GM12865 (cell line): Measurements from ENCODE around the gene DNAJB1.
"Not testable (repeated sequence)": the region's sequence is repeated elsewhere in the genome, so short reads cannot be mapped to it uniquely, and the experiment has no call there.

Experiments
- DNase-seq: peaks from one replicate; pipeline ENCODE4 v3.0.0; 2010; ENCODE audit warnings: low read depth
- H3K4me3 ChIP-seq: 2 replicates; pipeline ENCODE4 v1.5.1; 2011; ENCODE audit warnings: mild to moderate bottlenecking, low read depth, low read length, control low read depth
- CTCF ChIP-seq: IDR thresholded peaks from 2 replicates; pipeline ENCODE4 v1.5.1; 2011; ENCODE audit warnings: low read length, control low read depth, low read depth, inconsistent platforms; ENCODE audit not compliant: insufficient read depth; ENCODE audit errors: missing control alignments

Gene DNAJB1

GRCh38 chr19:14553042-14553938 lies 35.1 kb upstream of the DNAJB1 start:
- no peak for DNase-seq
- TF ChIP-seq CTCF = no peak
- H3K4me3 ChIP-seq = no peak overlapping the region

DNA sequence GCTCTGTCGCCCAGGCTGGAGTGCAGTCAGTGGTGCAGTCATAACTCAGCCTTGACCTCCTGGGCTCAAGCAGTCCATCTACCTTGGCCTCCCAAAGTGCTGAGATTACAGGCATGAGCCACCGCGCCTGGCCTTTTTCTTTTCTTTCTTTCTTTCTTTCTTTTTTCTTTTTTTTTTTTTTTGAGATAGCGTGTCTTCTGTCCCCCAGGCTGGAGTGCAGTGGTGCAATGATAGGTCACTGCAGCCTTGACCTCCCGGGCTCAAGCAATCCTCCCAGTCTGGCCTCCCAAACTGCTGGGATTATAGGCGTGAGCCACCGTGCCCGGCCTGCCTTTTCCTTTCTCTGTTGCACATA lies 33.8 kb upstream of the DNAJB1 start:
- not testable (repeated sequence) for H3K4me3 ChIP-seq, DNase-seq

DNA sequence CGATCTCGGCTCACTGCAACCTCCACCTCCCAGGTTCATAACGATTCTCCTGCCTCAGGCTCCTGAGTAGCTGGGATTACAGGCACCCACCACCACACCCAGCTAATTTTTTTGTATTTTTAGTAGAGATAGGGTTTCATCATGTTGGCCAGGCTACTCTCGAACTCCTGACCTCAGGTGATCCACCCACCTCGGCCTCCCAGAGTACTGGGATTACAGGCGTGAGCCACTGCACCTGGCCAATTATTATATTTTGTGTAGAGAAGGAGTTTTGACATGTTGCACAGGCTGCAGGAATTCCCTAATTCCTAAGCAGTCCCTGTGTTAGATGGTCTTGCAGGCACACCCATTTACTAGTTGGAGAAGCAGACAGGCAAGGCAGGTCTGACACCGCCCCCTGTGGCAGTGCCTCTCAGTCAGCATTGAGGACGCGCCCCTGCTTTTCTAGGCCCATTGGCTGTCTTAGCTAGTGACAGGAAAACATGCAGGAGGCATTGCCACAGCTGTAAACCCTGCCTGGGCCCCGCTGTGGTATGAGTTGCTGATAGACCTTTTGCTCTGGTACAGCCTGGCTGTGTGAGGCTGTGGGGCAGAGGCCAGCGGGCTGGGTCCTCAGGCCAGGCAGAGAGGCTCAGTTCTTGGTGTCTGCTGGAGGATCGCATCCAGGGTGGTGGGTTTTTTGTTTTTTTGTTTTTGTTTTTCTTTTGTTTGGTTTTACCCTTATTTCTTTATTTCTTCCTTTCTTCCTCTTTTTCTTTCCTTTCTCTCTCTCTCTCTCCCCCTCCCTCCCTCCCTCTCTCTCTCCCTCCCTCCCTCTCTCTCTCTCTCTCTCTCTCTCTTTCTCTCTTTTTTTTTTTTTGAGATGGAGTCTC lies 33.2 kb upstream of the DNAJB1 start:
- peak; percentile 63 for DNase-seq
- TF ChIP-seq CTCF = peak; percentile 34

GRCh38 chr19:14550201-14550754 lies 32.1 kb upstream of the DNAJB1 start:
- no peak for DNase-seq
- H3K4me3 ChIP-seq = no peak overlapping the region
- no peak for TF ChIP-seq CTCF

More for the DNA sequence above, 33.2 kb upstream of the DNAJB1 start:
- H3K4me3 ChIP-seq = not testable (repeated sequence)

DNA sequence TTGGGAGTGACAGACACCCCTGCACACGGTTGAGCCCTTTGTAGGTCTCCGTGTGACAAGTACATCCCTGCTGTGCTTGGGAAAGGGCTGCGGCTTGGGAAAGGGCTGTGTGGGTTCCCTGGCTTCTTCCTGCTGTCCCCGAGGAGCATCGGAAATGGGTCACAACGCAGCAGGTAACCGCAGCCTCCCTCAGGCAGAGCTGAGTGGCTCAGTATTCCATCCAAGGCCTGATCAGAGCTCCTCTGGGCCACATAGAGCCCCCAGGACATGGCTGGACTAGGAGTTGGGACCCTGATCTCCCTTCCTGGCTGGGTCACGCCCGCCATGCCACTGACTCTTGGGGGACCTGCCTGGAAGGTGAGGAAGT lies 27.5 kb upstream of the DNAJB1 start:
- no peak for TF ChIP-seq CTCF
- no peak overlapping the region for H3K4me3 ChIP-seq
- DNase-seq = no peak

DNA sequence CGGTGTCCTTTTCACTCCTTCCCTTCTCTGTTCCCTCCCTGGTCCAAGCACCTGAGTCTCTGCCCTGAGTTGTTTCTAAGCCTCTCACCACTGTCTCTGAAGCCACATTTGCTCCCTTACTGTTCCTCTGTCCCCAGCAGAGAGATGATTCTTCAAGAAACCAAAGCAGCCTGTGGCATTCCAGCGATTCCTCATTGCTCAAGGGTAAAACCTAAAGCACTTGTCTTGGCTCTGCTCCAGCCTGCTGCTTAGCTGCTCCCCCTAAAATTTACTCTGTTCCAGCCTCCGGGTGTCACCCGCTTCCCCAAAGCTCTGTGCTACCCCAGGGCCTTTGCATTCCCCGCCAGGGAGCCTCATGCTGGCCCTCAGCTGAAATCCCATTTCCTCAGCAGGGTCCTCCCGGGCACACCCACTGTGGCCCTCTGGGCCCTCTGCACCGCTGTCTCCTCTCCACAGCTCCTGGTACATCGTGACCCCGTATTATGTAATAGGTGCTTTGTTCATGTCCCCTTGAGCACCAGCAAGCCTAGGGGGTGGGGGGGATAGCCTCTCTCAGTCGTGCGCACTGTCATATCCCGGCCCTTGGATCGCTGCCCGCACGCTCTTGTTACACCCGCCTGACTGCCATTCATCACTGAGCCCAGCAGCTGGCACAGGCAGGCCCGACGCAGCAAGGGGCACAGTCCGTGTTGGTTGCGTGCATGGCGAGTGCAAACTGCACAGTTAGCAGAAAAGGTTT lies 26.9 kb upstream of the DNAJB1 start:
- TF ChIP-seq CTCF = no peak
- no peak for DNase-seq
- H3K4me3 ChIP-seq = no peak overlapping the region
